ENCODE results near the gene INTS3. TPM values are rescaled to one million over a fixed set of nuclear protein-coding genes. Genes with fewer than 3 reads are reported as not detected.
"Not testable (repeated sequence)": the region's sequence is repeated elsewhere in the genome, so short reads cannot be mapped to it uniquely, and the experiment has no call there.

Gene INTS3
- total RNA-seq, 2 experiments from 2014 or later: 62.9 to 64.8 TPM

GRCh38 chr1:153750026-153750995 is 22.5 kb downstream of the INTS3 start:
- Mint-ChIP-seq H3K9me3 (no peaks in the 10 kb centered on the region), H3K36me3 (ENCODE audit: low read depth) (peaks cover 55% of the 10 kb centered on the region)
- POLR2A ChIA-PET: no interaction called here

GRCh38 chr1:153752072-153752471 is 24.2 kb downstream of the INTS3 start:
- H3K4me1 Mint-ChIP-seq: peaks cover 9% of the 10 kb centered on the region
- DNase-seq: no peak
- H3K27me3 Mint-ChIP-seq: no peaks in the 10 kb centered on the region
- CTCF ChIA-PET: interaction anchor here (0.6 to 0.9 kb wide), 2 partner anchors 74 to 87 kb away, joined by 3 read pairs; no protein-coding TSS in a partner anchor
- no peak overlapping the region for H3K4me3 Mint-ChIP-seq
- POLR2A ChIA-PET: no interaction called here
- H3K36me3 Mint-ChIP-seq (ENCODE audit: low read depth): peaks cover 54% of the 10 kb centered on the region
- H3K27ac Mint-ChIP-seq: no peak overlapping the region
- no peaks in the 10 kb centered on the region for H3K9me3 Mint-ChIP-seq

More at GRCh38 chr1:153750026-153750995, 22.5 kb downstream of the INTS3 start:
- no peaks in the 10 kb centered on the region for H3K27me3 Mint-ChIP-seq
- H3K27ac Mint-ChIP-seq: no peak overlapping the region
- no peak overlapping the region for H3K4me3 Mint-ChIP-seq
- H3K4me1 Mint-ChIP-seq: peaks cover 9% of the 10 kb centered on the region
- CTCF ChIA-PET: interaction anchor here (0.8 to 1.6 kb wide), 3 partner anchors 21 to 179 kb away, joined by 3 read pairs; no protein-coding TSS in a partner anchor
- DNase-seq: no peak

GRCh38 chr1:153752571-153753195 is 24.8 kb downstream of the INTS3 start:
- H3K9me3 Mint-ChIP-seq: no peaks in the 10 kb centered on the region
- ChIA-PET POLR2A (interaction anchor here (0.6 kb wide), 1 partner anchor 20 kb away, joined by 3 read pairs; no protein-coding TSS in a partner anchor), CTCF (interaction anchor here (0.6 to 1.0 kb wide), 3 partner anchors 17 to 87 kb away, joined by 3 read pairs; no protein-coding TSS in a partner anchor)
- H3K4me1 Mint-ChIP-seq: peaks cover 9% of the 10 kb centered on the region
- no peak overlapping the region for H3K4me3 Mint-ChIP-seq
- H3K36me3 Mint-ChIP-seq (ENCODE audit: low read depth): peaks cover 56% of the 10 kb centered on the region
- no peak for DNase-seq
- no peaks in the 10 kb centered on the region for H3K27me3 Mint-ChIP-seq
- peak overlapping the region; percentile 58 for H3K27ac Mint-ChIP-seq

- Mint-ChIP-seq H3K9me3 (no peaks in the 10 kb centered on the region), H3K27ac (no peak overlapping the region), H3K36me3 (ENCODE audit: low read depth) (peaks cover 50% of the 10 kb centered on the region), H3K4me3 (no peak overlapping the region), H3K27me3 (no peaks in the 10 kb centered on the region), H3K4me1 (peaks cover 5% of the 10 kb centered on the region)
- ChIA-PET CTCF (interaction anchor here (0.8 kb wide), 1 partner anchor 233 kb away, joined by 3 read pairs; no protein-coding TSS in a partner anchor), POLR2A (no interaction called here)
- DNase-seq: no peak
These were observed 26.4 kb downstream of the INTS3 start for GRCh38 chr1:153754266-153754665.

- H3K4me3 Mint-ChIP-seq: no peak overlapping the region
- ChIA-PET CTCF (no interaction called here), POLR2A (no interaction called here)
- peaks cover 46% of the 10 kb centered on the region for H3K36me3 Mint-ChIP-seq (ENCODE audit: low read depth)
- H3K27me3 Mint-ChIP-seq: no peaks in the 10 kb centered on the region
- no peaks in the 10 kb centered on the region for H3K9me3 Mint-ChIP-seq
- DNase-seq: no peak
- no peak overlapping the region for H3K27ac Mint-ChIP-seq
- no peaks in the 10 kb centered on the region for H3K4me1 Mint-ChIP-seq
These were observed 32.6 kb downstream of the INTS3 start for GRCh38 chr1:153760440-153760839.

- Mint-ChIP-seq H3K9me3 (no peaks in the 10 kb centered on the region), H3K27me3 (no peaks in the 10 kb centered on the region), H3K4me1 (no peaks in the 10 kb centered on the region), H3K4me3 (no peak overlapping the region), H3K27ac (peak overlapping the region; percentile 31), H3K36me3 (ENCODE audit: low read depth) (peaks cover 53% of the 10 kb centered on the region)
- ChIA-PET CTCF (interaction anchor here (0.6 to 1.3 kb wide), 8 partner anchors 9 to 252 kb away, joined by 3 to 5 read pairs (median 3); no protein-coding TSS in a partner anchor), POLR2A (interaction anchor here (0.6 to 0.7 kb wide), 2 partner anchors 53 to 218 kb away, joined by 3 to 4 read pairs; no protein-coding TSS in a partner anchor)
- DNase-seq: no peak
These were observed 35.7 kb downstream of the INTS3 start for GRCh38 chr1:153763365-153764225.

GRCh38 chr1:153764310-153764709 is 36.5 kb downstream of the INTS3 start:
- ChIA-PET POLR2A (interaction anchor here (0.7 kb wide), 1 partner anchor 217 kb away, joined by 3 read pairs; no protein-coding TSS in a partner anchor), CTCF (interaction anchor here (0.6 to 1.2 kb wide), 5 partner anchors 9 to 118 kb away, joined by 3 to 4 read pairs (median 3); no protein-coding TSS in a partner anchor)
- Mint-ChIP-seq H3K9me3 (no peaks in the 10 kb centered on the region), H3K27me3 (no peaks in the 10 kb centered on the region), H3K27ac (no peak overlapping the region), H3K36me3 (ENCODE audit: low read depth) (peaks cover 54% of the 10 kb centered on the region), H3K4me3 (no peak overlapping the region), H3K4me1 (no peaks in the 10 kb centered on the region)
- no peak for DNase-seq

- H3K4me3 Mint-ChIP-seq: not testable (repeated sequence)
- POLR2A ChIA-PET: interaction anchor here (0.6 kb wide), 1 partner anchor 13 kb away, joined by 4 read pairs; no protein-coding TSS in a partner anchor
These were observed 38.8 kb downstream of the INTS3 start for GRCh38 chr1:153766663-153767062.

GRCh38 chr1:153767519-153767918 is 39.7 kb downstream of the INTS3 start:
- Mint-ChIP-seq H3K36me3 (ENCODE audit: low read depth) (peaks cover 47% of the 10 kb centered on the region), H3K27me3 (no peaks in the 10 kb centered on the region), H3K9me3 (no peaks in the 10 kb centered on the region), H3K4me1 (no peaks in the 10 kb centered on the region), H3K4me3 (no peak overlapping the region), H3K27ac (no peak overlapping the region)
- POLR2A ChIA-PET: interaction anchor here (0.6 kb wide), 1 partner anchor 14 kb away, joined by 4 read pairs; no protein-coding TSS in a partner anchor
- DNase-seq: no peak
- CTCF ChIA-PET: interaction anchor here (1.3 kb wide), 1 partner anchor 11 kb away, joined by 3 read pairs; no protein-coding TSS in a partner anchor

More at GRCh38 chr1:153766663-153767062, 38.8 kb downstream of the INTS3 start:
- not testable (repeated sequence) for H3K27me3 Mint-ChIP-seq, H3K9me3 Mint-ChIP-seq, H3K27ac Mint-ChIP-seq, DNase-seq, H3K4me1 Mint-ChIP-seq
- CTCF ChIA-PET: interaction anchor here (1.3 kb wide), 1 partner anchor 10 kb away, joined by 3 read pairs; no protein-coding TSS in a partner anchor
- H3K36me3 Mint-ChIP-seq (ENCODE audit: low read depth): peaks cover 50% of the 10 kb centered on the region

- Mint-ChIP-seq H3K36me3 (ENCODE audit: low read depth) (peaks cover 41% of the 10 kb centered on the region), H3K27ac (no peak overlapping the region), H3K4me3 (no peak overlapping the region), H3K9me3 (no peaks in the 10 kb centered on the region), H3K4me1 (peaks cover 2% of the 10 kb centered on the region), H3K27me3 (no peaks in the 10 kb centered on the region)
- CTCF ChIA-PET: interaction anchor here (0.6 to 1.0 kb wide), 3 partner anchors 10 to 67 kb away, joined by 3 to 4 read pairs (median 3); no protein-coding TSS in a partner anchor
- POLR2A ChIA-PET: no interaction called here
- no peak for DNase-seq
These were observed 40.7 kb downstream of the INTS3 start for GRCh38 chr1:153768316-153769181.

GRCh38 chr1:153769221-153769620 is 41.4 kb downstream of the INTS3 start:
- ChIA-PET POLR2A (no interaction called here), CTCF (interaction anchor here (0.6 to 1.0 kb wide), 3 partner anchors 9 to 66 kb away, joined by 3 to 4 read pairs (median 3); no protein-coding TSS in a partner anchor)
- no peak overlapping the region for H3K27ac Mint-ChIP-seq

More at GRCh38 chr1:153769221-153769620, 41.4 kb downstream of the INTS3 start:
- DNase-seq: no peak
- Mint-ChIP-seq H3K9me3 (no peaks in the 10 kb centered on the region), H3K27me3 (no peaks in the 10 kb centered on the region), H3K4me3 (no peak overlapping the region), H3K4me1 (peaks cover 9% of the 10 kb centered on the region), H3K36me3 (ENCODE audit: low read depth) (peaks cover 43% of the 10 kb centered on the region)

All from activated CD4-positive, alpha-beta T cell treated with anti-CD3 and anti-CD28 coated beads, Interleukin-2, amount 10 ng/mL, durations not matched to agents 7 days and 5 days (primary cell).